ENCODE results near the gene MED15. TPM values are rescaled to one million over a fixed set of nuclear protein-coding genes. Genes with fewer than 3 reads are reported as not detected.

Gene MED15
- total RNA-seq, 4 donors from 2014 or later, result 16.5 to 110 (median 38.6) TPM

DNA sequence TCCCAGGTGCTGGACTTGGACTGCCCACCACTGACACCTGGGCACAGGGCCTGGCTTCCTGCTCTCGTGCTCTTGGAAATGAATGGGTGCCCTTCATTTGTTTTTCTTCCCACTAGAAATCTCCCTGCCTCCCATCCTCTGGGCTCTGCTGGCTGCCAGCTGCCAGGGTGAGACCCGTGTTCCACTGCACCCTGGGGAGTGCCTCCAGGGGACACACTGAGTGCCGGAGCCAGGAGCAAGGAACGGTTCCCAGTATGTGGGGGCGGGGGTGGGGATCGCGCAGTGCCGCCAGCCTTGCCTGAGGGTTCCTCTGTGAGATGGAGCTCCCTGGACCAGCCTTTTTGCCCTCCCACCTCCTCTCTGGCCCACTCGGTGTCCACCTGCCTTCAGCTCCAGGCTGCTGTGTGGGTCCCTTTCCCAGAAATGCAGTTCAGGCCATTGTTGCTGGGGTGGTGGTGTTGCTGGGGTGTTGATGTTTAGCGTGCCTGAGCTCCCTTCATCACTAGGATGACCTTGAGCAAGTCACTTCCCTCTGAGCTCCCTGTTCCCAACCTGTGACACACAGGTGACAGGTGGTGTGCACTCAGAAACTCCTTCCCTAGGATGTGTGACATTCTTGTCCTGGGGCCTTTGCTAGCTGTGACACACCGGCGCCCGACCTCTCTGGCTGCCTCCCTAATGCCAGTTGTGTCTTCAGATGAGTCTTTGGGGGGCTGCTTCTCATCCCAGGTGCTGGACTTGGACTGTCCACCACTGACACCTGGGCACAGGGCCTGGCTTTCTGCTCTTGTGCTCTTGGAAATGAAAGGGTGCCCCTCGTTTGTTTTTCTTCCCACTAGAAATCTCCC, 72.1 kb downstream of the MED15 start:
- TF ChIP-seq, protein P1, sequence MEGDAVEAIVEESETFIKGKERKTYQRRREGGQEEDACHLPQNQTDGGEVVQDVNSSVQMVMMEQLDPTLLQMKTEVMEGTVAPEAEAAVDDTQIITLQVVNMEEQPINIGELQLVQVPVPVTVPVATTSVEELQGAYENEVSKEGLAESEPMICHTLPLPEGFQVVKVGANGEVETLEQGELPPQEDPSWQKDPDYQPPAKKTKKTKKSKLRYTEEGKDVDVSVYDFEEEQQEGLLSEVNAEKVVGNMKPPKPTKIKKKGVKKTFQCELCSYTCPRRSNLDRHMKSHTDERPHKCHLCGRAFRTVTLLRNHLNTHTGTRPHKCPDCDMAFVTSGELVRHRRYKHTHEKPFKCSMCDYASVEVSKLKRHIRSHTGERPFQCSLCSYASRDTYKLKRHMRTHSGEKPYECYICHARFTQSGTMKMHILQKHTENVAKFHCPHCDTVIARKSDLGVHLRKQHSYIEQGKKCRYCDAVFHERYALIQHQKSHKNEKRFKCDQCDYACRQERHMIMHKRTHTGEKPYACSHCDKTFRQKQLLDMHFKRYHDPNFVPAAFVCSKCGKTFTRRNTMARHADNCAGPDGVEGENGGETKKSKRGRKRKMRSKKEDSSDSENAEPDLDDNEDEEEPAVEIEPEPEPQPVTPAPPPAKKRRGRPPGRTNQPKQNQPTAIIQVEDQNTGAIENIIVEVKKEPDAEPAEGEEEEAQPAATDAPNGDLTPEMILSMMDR (IDR thresholded peaks at IDR 0.05), result no peak
- no peak for TF ChIP-seq POLR2A (IDR thresholded peaks at IDR 0.05)
- no peaks in the 10 kb centered on the region for H3K27me3 ChIP-seq
- intact Hi-C loops (cut with DNase I; ENCODE audit: low total_unique reads), result no loop called here
- no peaks in the 10 kb centered on the region for H3K4me1 ChIP-seq
- no peaks in the 10 kb centered on the region for H3K9me3 ChIP-seq
- no peak for DNase-seq
- no peak overlapping the region for H3K27ac ChIP-seq
- no peaks in the 10 kb centered on the region for H3K36me3 ChIP-seq
- no peak overlapping the region for H3K4me3 ChIP-seq

- no peak for DNase-seq
- Histone ChIP-seq H3K4me1 (no peaks in the 10 kb centered on the region), H3K27ac (no peak overlapping the region), H3K4me3 (no peak overlapping the region), H3K36me3 (no peaks in the 10 kb centered on the region), H3K27me3 (no peaks in the 10 kb centered on the region), H3K9me3 (no peaks in the 10 kb centered on the region)
- TF ChIP-seq, protein P1 (IDR thresholded peaks at IDR 0.05), result no peak
- no peak for TF ChIP-seq POLR2A (IDR thresholded peaks at IDR 0.05)
- intact Hi-C loops (cut with DNase I; ENCODE audit: low total_unique reads), result no loop called here
Observed at GRCh38 chr22:20580179-20580578, 72.8 kb downstream of the MED15 start.

- H3K27ac ChIP-seq, result no peak overlapping the region
- no peak overlapping the region for H3K4me3 ChIP-seq
- TF ChIP-seq POLR2A (IDR thresholded peaks at IDR 0.05), result no peak
- TF ChIP-seq, protein P1 (IDR thresholded peaks at IDR 0.05), result no peak
- no peaks in the 10 kb centered on the region for H3K36me3 ChIP-seq
- H3K27me3 ChIP-seq, result no peaks in the 10 kb centered on the region
- no peak for DNase-seq
- no peaks in the 10 kb centered on the region for H3K9me3 ChIP-seq
- intact Hi-C loops (cut with DNase I; ENCODE audit: low total_unique reads), result no loop called here
- no peaks in the 10 kb centered on the region for H3K4me1 ChIP-seq
Observed at GRCh38 chr22:20580611-20581502, 73.4 kb downstream of the MED15 start.

DNA sequence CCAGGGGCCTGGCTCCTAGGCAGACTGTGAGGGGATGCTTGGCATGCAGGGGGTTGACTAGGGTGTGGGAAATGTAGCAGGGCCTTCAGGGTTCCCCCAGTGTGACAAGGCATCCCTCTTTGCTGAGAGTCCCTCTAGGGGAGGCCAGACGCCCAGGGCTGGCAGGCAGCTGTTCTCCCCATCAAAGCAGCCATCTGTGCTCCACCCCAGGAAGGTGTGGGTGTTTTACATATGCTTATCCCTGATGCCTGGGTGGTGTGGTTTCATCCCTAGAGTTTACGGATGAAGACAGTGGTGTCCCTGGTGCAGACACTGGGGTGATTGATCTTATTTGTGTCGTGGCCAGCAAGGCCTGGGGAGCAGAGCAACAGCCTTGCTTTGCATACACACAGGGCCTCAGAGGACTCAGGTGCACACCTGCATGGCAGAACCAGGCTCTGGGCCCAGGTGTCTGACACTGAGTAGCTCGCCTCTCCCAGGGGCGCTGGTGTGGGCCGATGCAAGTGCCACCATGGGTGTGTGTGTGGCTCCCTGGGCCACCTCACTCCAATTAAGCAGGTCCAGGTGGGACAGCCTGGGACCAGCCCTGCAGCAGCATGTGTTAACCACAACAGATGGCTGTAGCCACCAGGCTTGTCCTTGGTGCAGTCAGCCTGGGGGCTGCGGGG, 74.2 kb downstream of the MED15 start:
- TF ChIP-seq, protein P1 (IDR thresholded peaks at IDR 0.05), result no peak
- no peak for TF ChIP-seq POLR2A (IDR thresholded peaks at IDR 0.05)
- H3K4me3 ChIP-seq, result no peak overlapping the region

More for the DNA sequence above, 74.2 kb downstream of the MED15 start:
- intact Hi-C loops (cut with DNase I; ENCODE audit: low total_unique reads), result no loop called here
- H3K27ac ChIP-seq, result no peak overlapping the region
- DNase-seq, result no peak
- H3K27me3 ChIP-seq, result no peaks in the 10 kb centered on the region
- H3K36me3 ChIP-seq, result no peaks in the 10 kb centered on the region
- no peaks in the 10 kb centered on the region for H3K9me3 ChIP-seq
- no peaks in the 10 kb centered on the region for H3K4me1 ChIP-seq

Measured in uterus (tissue), 4 donors.